Muscle layer of colon (tissue), 2 donors: ENCODE measurements around the gene UTP3.
A peak's percentile ranks its signal among the peaks of the same experiment; 100 is the strongest.
"Not testable (repeated sequence)": the region's sequence is repeated elsewhere in the genome, so short reads cannot be mapped to it uniquely, and the experiment has no call there.

Source experiments
- H3K27ac ChIP-seq: one replicate; pipeline ENCODE4 v1.7.0; 2013; ENCODE audit warnings: low read depth, mild to moderate bottlenecking, low read length, moderate library complexity
- H3K27me3 ChIP-seq, 2 donors: one replicate each; pipeline ENCODE4 v1.7.0; 2013; ENCODE audit warnings: low read length in 2 of 2, mild to moderate bottlenecking in 2 of 2; ENCODE audit not compliant: insufficient read depth in 2 of 2, control insufficient read depth in 1 of 2
- H3K36me3 ChIP-seq: one replicate; pipeline ENCODE4 v1.7.0; 2013; ENCODE audit warnings: mild to moderate bottlenecking, low read length; ENCODE audit not compliant: insufficient read depth
- H3K4me1 ChIP-seq: one replicate; pipeline ENCODE4 v1.7.0; 2013; ENCODE audit warnings: mild to moderate bottlenecking, low read length; ENCODE audit not compliant: insufficient read depth
- H3K4me3 ChIP-seq, 2 donors: one replicate each; pipeline ENCODE4 v1.7.0; 2013; ENCODE audit warnings: low read length in 2 of 2, low read depth in 1 of 2, mild to moderate bottlenecking in 1 of 2, moderate library complexity in 1 of 2
- H3K9ac ChIP-seq: one replicate; pipeline ENCODE4 v1.7.0; 2013; ENCODE audit warnings: low read length
- H3K9me3 ChIP-seq: one replicate; pipeline ENCODE4 v1.7.0; 2013; ENCODE audit warnings: mild to moderate bottlenecking, low read length
- donor health status: abdominal sarcoma.
- donor health status: Adenocarcinoma of cecum.

The UTP3 gene

GRCh38 chr4:70721747-70722146 is 33.4 kb downstream of the UTP3 start, which contains the start of gene RUFY3:
TSS of gene RUFY3 (plus strand) at chr4:70721964. CDS start at chr4:70722574, 610 bp downstream.
- H3K27me3 ChIP-seq: no peaks in the 10 kb centered on the region
- no peaks in the 10 kb centered on the region for H3K36me3 ChIP-seq
- no peaks in the 10 kb centered on the region for H3K4me1 ChIP-seq
- H3K9me3 ChIP-seq: no peaks in the 10 kb centered on the region
- peak within 1 kb of the TSS; percentile 21 for H3K9ac ChIP-seq
- H3K27ac ChIP-seq: no peak within 1 kb of the TSS
- H3K4me3 ChIP-seq: peak within 1 kb of the TSS; percentile 28 to 55

- Histone ChIP-seq H3K4me1 (no peaks in the 10 kb centered on the region), H3K36me3 (no peaks in the 10 kb centered on the region), H3K4me3 (peak overlapping the region; percentile 28 to 55), H3K27ac (no peak overlapping the region), H3K27me3 (no peaks in the 10 kb centered on the region), H3K9me3 (no peaks in the 10 kb centered on the region), H3K9ac (peak overlapping the region; percentile 21)
Measured at GRCh38 chr4:70722199-70722791, 34.0 kb downstream of the UTP3 start.

- H3K4me3 ChIP-seq: no peak overlapping the region
- H3K27ac ChIP-seq: no peak overlapping the region
- H3K4me1 ChIP-seq: no peaks in the 10 kb centered on the region
- H3K36me3 ChIP-seq: no peaks in the 10 kb centered on the region
- no peak overlapping the region for H3K9ac ChIP-seq
- H3K27me3 ChIP-seq: no peaks in the 10 kb centered on the region
- no peaks in the 10 kb centered on the region for H3K9me3 ChIP-seq
Measured at GRCh38 chr4:70724463-70724862, 36.1 kb downstream of the UTP3 start.

- no peaks in the 10 kb centered on the region for H3K36me3 ChIP-seq
- no peaks in the 10 kb centered on the region for H3K9me3 ChIP-seq
- no peaks in the 10 kb centered on the region for H3K4me1 ChIP-seq
- H3K9ac ChIP-seq: no peak overlapping the region
- H3K4me3 ChIP-seq: no peak overlapping the region
- H3K27ac ChIP-seq: no peak overlapping the region
- H3K27me3 ChIP-seq: no peaks in the 10 kb centered on the region
Measured at GRCh38 chr4:70725633-70726032, 37.3 kb downstream of the UTP3 start.

- H3K4me3 ChIP-seq, H3K9me3 ChIP-seq, H3K36me3 ChIP-seq, H3K27me3 ChIP-seq, H3K27ac ChIP-seq, H3K4me1 ChIP-seq, H3K9ac ChIP-seq: not testable (repeated sequence)
Measured at GRCh38 chr4:70726515-70726914, 38.2 kb downstream of the UTP3 start.

- Histone ChIP-seq H3K9me3 (no peaks in the 10 kb centered on the region), H3K9ac (no peak overlapping the region), H3K27me3 (no peaks in the 10 kb centered on the region), H3K36me3 (no peaks in the 10 kb centered on the region), H3K4me1 (no peaks in the 10 kb centered on the region), H3K27ac (no peak overlapping the region), H3K4me3 (no peak overlapping the region)
Measured at GRCh38 chr4:70728091-70728490, 39.8 kb downstream of the UTP3 start.

- not testable (repeated sequence) for H3K4me3 ChIP-seq, H3K4me1 ChIP-seq, H3K36me3 ChIP-seq, H3K27ac ChIP-seq, H3K27me3 ChIP-seq, H3K9me3 ChIP-seq, H3K9ac ChIP-seq
Measured at GRCh38 chr4:70732878-70733277, 44.5 kb downstream of the UTP3 start.

- Histone ChIP-seq H3K27ac (peak overlapping the region; percentile 12), H3K9ac (peak overlapping the region; percentile 43), H3K27me3 (no peaks in the 10 kb centered on the region), H3K36me3 (no peaks in the 10 kb centered on the region), H3K4me3 (peak overlapping the region in 1 of 2 donors; percentile 54), H3K9me3 (no peaks in the 10 kb centered on the region), H3K4me1 (peaks cover 9% of the 10 kb centered on the region)
Measured at GRCh38 chr4:70734168-70734954, 46.0 kb downstream of the UTP3 start.

GRCh38 chr4:70734971-70735370 is 46.6 kb downstream of the UTP3 start:
- Histone ChIP-seq H3K4me1 (peaks cover 9% of the 10 kb centered on the region), H3K27ac (peak overlapping the region; percentile 12), H3K36me3 (no peaks in the 10 kb centered on the region), H3K27me3 (no peaks in the 10 kb centered on the region), H3K9me3 (no peaks in the 10 kb centered on the region), H3K9ac (peak overlapping the region; percentile 43), H3K4me3 (peak overlapping the region in 1 of 2 donors; percentile 54)

- not testable (repeated sequence) for H3K27ac ChIP-seq, H3K4me1 ChIP-seq, H3K36me3 ChIP-seq, H3K9me3 ChIP-seq, H3K27me3 ChIP-seq, H3K9ac ChIP-seq, H3K4me3 ChIP-seq
Measured at GRCh38 chr4:70735915-70736314, 47.6 kb downstream of the UTP3 start.

- H3K27ac ChIP-seq: no peak overlapping the region
- no peak overlapping the region for H3K4me3 ChIP-seq
- H3K9me3 ChIP-seq: no peaks in the 10 kb centered on the region
- H3K4me1 ChIP-seq: peaks cover 9% of the 10 kb centered on the region
- H3K27me3 ChIP-seq: no peaks in the 10 kb centered on the region
- no peaks in the 10 kb centered on the region for H3K36me3 ChIP-seq
- H3K9ac ChIP-seq: no peak overlapping the region
Measured at GRCh38 chr4:70737006-70737405, 48.7 kb downstream of the UTP3 start.

GRCh38 chr4:70737409-70737808 is 49.1 kb downstream of the UTP3 start:
- H3K9ac ChIP-seq: no peak overlapping the region
- H3K9me3 ChIP-seq: no peaks in the 10 kb centered on the region
- H3K4me1 ChIP-seq: peaks cover 9% of the 10 kb centered on the region
- H3K27ac ChIP-seq: no peak overlapping the region
- H3K4me3 ChIP-seq: no peak overlapping the region
- H3K27me3 ChIP-seq: no peaks in the 10 kb centered on the region
- H3K36me3 ChIP-seq: no peaks in the 10 kb centered on the region
